Adrenal gland (tissue), 12 donors: Measurements from ENCODE around the gene NUCB1. TPM values are rescaled to one million over a fixed set of nuclear protein-coding genes. Genes with fewer than 3 reads are reported as not detected.

Experiments used
- DNase-seq, 7 donors: peaks; one replicate each; pipeline ENCODE4 v3.0.0-alpha.2; 2019 to 2020
- H3K27ac ChIP-seq, 5 donors: fragments of 200-600 bp; sonication (generic) in 4 of 5; 1 replicate in 3 of 5; 2 replicates in 2 of 5; pipeline versions ENCODE4 v1.5.1 to v1.8.0; 2016 to 2020; ENCODE audit warnings: mild to moderate bottlenecking in 1 of 5
- H3K27me3 ChIP-seq: fragments of 200-600 bp; 2 replicates; pipeline ENCODE4 v1.8.0; 2021
- H3K36me3 ChIP-seq, 2 donors: fragments of 200-600 bp; replicated peaks in 1 of 2; 1 replicate in 1 of 2; 2 replicates in 1 of 2; pipeline versions ENCODE4 v1.5.1 to v1.8.0; 2018 to 2022
- H3K4me1 ChIP-seq, 2 donors: fragments of 200-600 bp; replicated peaks in 1 of 2; 1 replicate in 1 of 2; 2 replicates in 1 of 2; pipeline versions ENCODE4 v1.5.1 to v1.8.0; 2018 to 2021
- H3K4me3 ChIP-seq, 4 donors: fragments of 200-600 bp; sonication (generic) in 3 of 4; one replicate each; pipeline ENCODE4 v1.5.1; 2016 to 2018
- H3K9me3 ChIP-seq, 3 donors: fragments of 200-600 bp; sonication (generic) in 1 of 3; replicated peaks in 1 of 3; 1 replicate in 2 of 3; 2 replicates in 1 of 3; pipeline versions ENCODE4 v1.5.1 to v1.8.0; 2016 to 2021
- POLR2A ChIP-seq, 2 donors: fragments of 450-650 bp; IDR thresholded peaks; one replicate each; pipeline ENCODE4 v1.6.1; 2017; ENCODE audit warnings: antibody characterized with exemption in 2 of 2, mild to moderate bottlenecking in 2 of 2, moderate library complexity in 1 of 2
- WGBS, 4 donors: extraction: QIAGEN DNeasy Blood & Tissue Kit in 2 of 4; methylation state at CpG; one replicate each; pipeline versions ENCODE4 v1.1.5 to v1.1.7; 2013 to 2017; 5-methylcytosine and 5-hydroxymethylcytosine counted together
- intact Hi-C, 2 donors: fragments of 100-400 bp; cut with DNase I; formaldehyde crosslinking; loops; one replicate each; pipeline versions ENCODE4 v1.14.1 to v1.15.0; 2022 to 2023
- polyA plus RNA-seq, 3 donors: library from polyadenylated mRNA; stranded (reverse); fragments of 200-250 nt in 2 of 3; fragments of 350-450 nt in 1 of 3; fragmentation: Illumina TruSeq in 1 of 3; extraction: RNeasy Lipid Tissue Mini Kit (QIAGEN cat#74804) in 1 of 3; gene quantifications; one replicate each; pipeline ENCODE4 v1.2.3, GENCODE V29; 2013 to 2014
- total RNA-seq, 9 donors: library from RNA; depleted of rRNA in 4 of 9; stranded (reverse); fragments of >200 nt in 4 of 9; fragments of 120-200 nt in 1 of 9; fragmentation: NEBNext Ultra II Directional in 1 of 9; extraction: Animal tissue kit (Norgen Biotek cat#: 25700) in 1 of 9; gene quantifications; one replicate each; pipeline versions ENCODE4 v1.1.0 to v1.2.4, GENCODE V29; 2013 to 2023
- TF ChIP-seq, protein P1 (sequence below), 6 experiments: fragments of 450-650 bp in 4 of 6; fragments of 200-600 bp in 2 of 6; sonication (generic) in 1 of 6; IDR thresholded peaks; 1 replicate in 5 of 6; 2 replicates in 1 of 6; pipeline versions ENCODE4 v1.5.1 to v1.8.0; 2016 to 2021; ENCODE audit warnings: antibody characterized with exemption in 6 of 6, mild to moderate bottlenecking in 2 of 6, moderate library complexity in 1 of 6
- donor health status: healthy with polysubstance abuse.
- donor health status: Bipolar disorder and iron deficiency.
- donor health status: DM: yes; HTN: yes; CAD: no.
- donor health status: DM: no; HTN: no; CAD: no.
- donor health status: DM: no; HTN: no; CAD: no.
- donor health status: DM: yes; HTN: yes; CAD: no.

NUCB1 gene
- total and polyA plus RNA-seq, 12 donors: 98.8 to 581 (median 249) TPM

DNA sequence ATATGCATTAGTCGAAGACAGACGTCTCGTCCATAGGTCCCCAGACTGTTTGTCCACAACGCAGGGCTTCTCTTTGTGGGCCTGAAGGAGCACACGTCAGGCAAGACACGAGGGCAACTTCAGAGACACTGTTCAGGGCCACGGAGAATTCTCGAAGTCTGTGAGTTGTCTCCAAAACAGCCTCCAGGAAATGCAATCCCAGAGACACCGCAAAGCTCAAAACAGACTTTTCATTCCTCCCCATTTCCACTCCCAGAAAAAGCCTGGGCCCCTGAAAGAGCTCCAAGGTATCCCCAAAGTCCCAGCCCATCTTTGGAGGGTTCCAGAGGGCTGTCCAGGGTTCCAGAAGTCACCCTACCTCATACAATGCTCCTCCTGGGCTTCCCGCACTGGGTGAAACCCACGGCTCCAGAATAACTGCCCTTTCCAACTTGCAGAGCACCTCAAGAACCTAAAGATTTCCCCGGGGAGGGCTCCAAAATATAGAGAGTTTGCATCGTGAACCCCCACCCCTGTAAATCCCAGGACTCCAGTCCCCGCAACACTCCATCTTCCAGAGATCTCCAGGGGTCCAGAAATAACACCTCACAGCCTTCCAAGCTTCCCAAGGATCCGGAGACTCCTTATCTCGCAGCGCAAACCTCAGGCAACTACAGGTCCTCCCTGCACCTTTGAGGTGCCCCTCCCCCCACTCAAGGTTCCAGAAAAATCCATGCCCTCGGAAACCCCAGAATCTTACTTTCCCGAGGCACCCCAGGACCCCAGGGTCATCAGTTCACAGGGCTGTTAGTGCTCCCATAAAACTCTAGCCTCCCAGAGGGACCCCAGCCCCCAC is 64.3 kb downstream of the NUCB1 start:
- H3K4me3 ChIP-seq: peak overlapping the region in 2 of 4 donors; percentile 51 to 94
- peak overlapping the region; percentile 62 to 96 (median 85) for H3K27ac ChIP-seq
- TF ChIP-seq POLR2A (IDR thresholded peaks at IDR 0.05): no peak
- TF ChIP-seq, protein P1, sequence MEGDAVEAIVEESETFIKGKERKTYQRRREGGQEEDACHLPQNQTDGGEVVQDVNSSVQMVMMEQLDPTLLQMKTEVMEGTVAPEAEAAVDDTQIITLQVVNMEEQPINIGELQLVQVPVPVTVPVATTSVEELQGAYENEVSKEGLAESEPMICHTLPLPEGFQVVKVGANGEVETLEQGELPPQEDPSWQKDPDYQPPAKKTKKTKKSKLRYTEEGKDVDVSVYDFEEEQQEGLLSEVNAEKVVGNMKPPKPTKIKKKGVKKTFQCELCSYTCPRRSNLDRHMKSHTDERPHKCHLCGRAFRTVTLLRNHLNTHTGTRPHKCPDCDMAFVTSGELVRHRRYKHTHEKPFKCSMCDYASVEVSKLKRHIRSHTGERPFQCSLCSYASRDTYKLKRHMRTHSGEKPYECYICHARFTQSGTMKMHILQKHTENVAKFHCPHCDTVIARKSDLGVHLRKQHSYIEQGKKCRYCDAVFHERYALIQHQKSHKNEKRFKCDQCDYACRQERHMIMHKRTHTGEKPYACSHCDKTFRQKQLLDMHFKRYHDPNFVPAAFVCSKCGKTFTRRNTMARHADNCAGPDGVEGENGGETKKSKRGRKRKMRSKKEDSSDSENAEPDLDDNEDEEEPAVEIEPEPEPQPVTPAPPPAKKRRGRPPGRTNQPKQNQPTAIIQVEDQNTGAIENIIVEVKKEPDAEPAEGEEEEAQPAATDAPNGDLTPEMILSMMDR (IDR thresholded peaks at IDR 0.05): no peak
- intact Hi-C loops: loop anchor here (5.0 to 10.0 kb wide), 2 partner anchors 90 to 127 kb away; partner anchors contain the start of genes HSD17B14 (in 1 of the 2) and PPP1R15A (in 1 of the 2)
- H3K36me3 ChIP-seq: peaks cover 0 to 30% of the 10 kb centered on the region in 2 donors
- no peaks in the 10 kb centered on the region for H3K27me3 ChIP-seq
- WGBS, 4 donors: 32 to 38% (median 36%) methylated on average over 13 to 19 of the region's 19 CpGs
- H3K4me1 ChIP-seq: peaks cover 31 to 34% of the 10 kb centered on the region in 2 donors
- H3K9me3 ChIP-seq: no peaks in the 10 kb centered on the region
- peak in 2 of 7 donors; percentile 50 to 79 for DNase-seq

DNA sequence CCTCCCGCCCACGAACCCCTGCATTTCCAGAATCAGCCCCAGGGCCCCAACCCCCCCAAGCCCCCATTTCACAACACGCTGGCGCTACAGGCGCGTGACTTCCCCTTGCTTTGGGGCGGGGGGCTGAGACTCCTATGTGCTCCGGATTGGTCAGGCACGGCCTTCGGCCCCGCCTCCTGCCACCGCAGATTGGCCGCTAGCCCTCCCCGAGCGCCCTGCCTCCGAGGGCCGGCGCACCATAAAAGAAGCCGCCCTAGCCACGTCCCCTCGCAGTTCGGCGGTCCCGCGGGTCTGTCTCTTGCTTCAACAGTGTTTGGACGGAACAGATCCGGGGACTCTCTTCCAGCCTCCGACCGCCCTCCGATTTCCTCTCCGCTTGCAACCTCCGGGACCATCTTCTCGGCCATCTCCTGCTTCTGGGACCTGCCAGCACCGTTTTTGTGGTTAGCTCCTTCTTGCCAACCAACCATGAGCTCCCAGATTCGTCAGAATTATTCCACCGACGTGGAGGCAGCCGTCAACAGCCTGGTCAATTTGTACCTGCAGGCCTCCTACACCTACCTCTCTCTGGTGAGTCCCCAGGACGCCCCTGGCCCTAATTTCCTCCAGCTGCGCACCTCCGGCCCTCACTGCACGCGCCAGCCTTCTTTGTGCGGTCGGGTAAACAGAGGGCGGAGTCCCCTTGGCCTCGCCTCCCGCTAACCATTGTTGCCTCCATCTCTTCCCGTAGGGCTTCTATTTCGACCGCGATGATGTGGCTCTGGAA is 65.1 kb downstream of the NUCB1 start, which contains the start of gene FTL:
Gene FTL (plus strand): TSS at position 270 of the 766 bp plus-strand sequence. CDS start 199 bp downstream, at position 469.
- H3K4me1 ChIP-seq: peaks cover 31 to 34% of the 10 kb centered on the region in 2 donors

DNA sequence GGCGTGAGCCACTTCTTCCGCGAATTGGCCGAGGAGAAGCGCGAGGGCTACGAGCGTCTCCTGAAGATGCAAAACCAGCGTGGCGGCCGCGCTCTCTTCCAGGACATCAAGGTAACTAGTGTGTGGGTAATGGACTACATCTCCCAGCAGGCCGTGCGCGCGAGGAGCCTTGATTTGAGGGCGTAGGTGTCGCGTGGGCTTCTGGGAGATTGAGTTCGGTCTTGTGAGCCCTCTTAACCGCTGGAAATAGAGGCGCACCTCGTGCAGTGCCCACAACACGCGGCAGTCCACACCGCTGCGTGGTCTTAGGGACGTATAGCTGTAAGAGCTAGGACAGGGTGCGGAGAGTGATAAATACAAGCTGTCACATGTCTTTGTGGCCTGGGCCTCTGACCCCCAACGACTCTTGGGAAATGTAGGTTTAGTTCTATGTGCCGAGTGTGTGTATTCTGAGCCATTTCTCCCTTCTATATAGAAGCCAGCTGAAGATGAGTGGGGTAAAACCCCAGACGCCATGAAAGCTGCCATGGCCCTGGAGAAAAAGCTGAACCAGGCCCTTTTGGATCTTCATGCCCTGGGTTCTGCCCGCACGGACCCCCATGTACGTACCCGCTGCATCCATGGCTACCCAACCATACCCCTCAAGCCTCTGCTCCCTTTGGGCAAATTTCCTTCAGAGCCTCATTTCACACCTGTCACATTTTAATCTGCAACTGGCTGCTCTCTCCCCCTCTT is 65.9 kb downstream of the NUCB1 start:
- peak overlapping the region; percentile 36 to 94 (median 58) for H3K4me3 ChIP-seq
- H3K4me1 ChIP-seq: peaks cover 31 to 34% of the 10 kb centered on the region in 2 donors
- H3K9me3 ChIP-seq: no peaks in the 10 kb centered on the region
- WGBS, 4 donors: 11 to 17% (median 14%) methylated on average over 21 to 36 of the region's 36 CpGs
- H3K36me3 ChIP-seq: peaks cover 0 to 43% of the 10 kb centered on the region in 2 donors
- peak overlapping the region; percentile 53 to 96 (median 77) for H3K27ac ChIP-seq
- intact Hi-C loops: loop anchor here (5.0 to 10.0 kb wide), 2 partner anchors 91 to 129 kb away; partner anchors contain the start of genes HSD17B14 (in 1 of the 2) and PPP1R15A (in 1 of the 2)
- DNase-seq: peak; percentile 86 to 96 (median 90)
- TF ChIP-seq POLR2A (IDR thresholded peaks at IDR 0.05): no peak
- TF ChIP-seq, protein P1 (IDR thresholded peaks at IDR 0.05): peak in 1 of 6 experiments; percentile 4
- H3K27me3 ChIP-seq: no peaks in the 10 kb centered on the region

More for the DNA sequence above, 65.1 kb downstream of the NUCB1 start, which contains the start of gene FTL:
- intact Hi-C loops: loop anchor here (5.0 to 10.0 kb wide), 2 partner anchors 90 to 128 kb away; partner anchors contain the start of genes HSD17B14 (in 1 of the 2) and PPP1R15A (in 1 of the 2)
- peak; percentile 98 to 99 (median 98) for DNase-seq
- H3K4me3 ChIP-seq: peak within 1 kb of the TSS; percentile 36 to 94 (median 58)
- no peaks in the 10 kb centered on the region for H3K27me3 ChIP-seq
- 0 to 1% (median 1%) methylated on average over 25 to 52 of the region's 52 CpGs for WGBS, 4 donors
- H3K27ac ChIP-seq: peak within 1 kb of the TSS; percentile 71 to 96 (median 85)
- TF ChIP-seq, protein P1 (IDR thresholded peaks at IDR 0.05): no peak
- TF ChIP-seq POLR2A (IDR thresholded peaks at IDR 0.05): peak; percentile 100
- H3K36me3 ChIP-seq: peaks cover 0 to 37% of the 10 kb centered on the region in 2 donors
- no peaks in the 10 kb centered on the region for H3K9me3 ChIP-seq
